Measurements from ENCODE around the gene TTLL4.

The TTLL4 gene

DNA sequence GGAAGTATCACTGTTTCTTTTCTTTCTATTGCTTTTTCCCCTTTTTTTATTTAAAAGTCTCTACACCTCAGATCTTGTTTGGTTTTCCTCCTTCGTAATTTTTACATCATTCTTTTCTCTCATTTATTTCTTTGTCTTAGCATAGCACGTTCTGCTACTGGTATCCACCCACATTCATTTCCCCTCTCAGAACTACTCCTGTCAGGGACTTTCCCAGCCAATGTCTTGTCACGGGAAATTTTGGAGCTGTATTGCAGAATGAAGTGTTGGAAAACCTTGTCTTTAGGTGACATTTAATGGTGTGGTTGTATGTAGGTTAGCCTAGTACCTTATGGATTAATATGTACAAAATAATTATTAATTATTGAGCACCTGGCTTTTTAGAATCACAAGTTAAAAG lies 34.0 kb downstream of the TTLL4 start:
- TF ChIP-seq, protein P1, sequence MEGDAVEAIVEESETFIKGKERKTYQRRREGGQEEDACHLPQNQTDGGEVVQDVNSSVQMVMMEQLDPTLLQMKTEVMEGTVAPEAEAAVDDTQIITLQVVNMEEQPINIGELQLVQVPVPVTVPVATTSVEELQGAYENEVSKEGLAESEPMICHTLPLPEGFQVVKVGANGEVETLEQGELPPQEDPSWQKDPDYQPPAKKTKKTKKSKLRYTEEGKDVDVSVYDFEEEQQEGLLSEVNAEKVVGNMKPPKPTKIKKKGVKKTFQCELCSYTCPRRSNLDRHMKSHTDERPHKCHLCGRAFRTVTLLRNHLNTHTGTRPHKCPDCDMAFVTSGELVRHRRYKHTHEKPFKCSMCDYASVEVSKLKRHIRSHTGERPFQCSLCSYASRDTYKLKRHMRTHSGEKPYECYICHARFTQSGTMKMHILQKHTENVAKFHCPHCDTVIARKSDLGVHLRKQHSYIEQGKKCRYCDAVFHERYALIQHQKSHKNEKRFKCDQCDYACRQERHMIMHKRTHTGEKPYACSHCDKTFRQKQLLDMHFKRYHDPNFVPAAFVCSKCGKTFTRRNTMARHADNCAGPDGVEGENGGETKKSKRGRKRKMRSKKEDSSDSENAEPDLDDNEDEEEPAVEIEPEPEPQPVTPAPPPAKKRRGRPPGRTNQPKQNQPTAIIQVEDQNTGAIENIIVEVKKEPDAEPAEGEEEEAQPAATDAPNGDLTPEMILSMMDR (IDR thresholded peaks at IDR 0.05; ENCODE audit: low read depth, low read length) = no peak

DNA sequence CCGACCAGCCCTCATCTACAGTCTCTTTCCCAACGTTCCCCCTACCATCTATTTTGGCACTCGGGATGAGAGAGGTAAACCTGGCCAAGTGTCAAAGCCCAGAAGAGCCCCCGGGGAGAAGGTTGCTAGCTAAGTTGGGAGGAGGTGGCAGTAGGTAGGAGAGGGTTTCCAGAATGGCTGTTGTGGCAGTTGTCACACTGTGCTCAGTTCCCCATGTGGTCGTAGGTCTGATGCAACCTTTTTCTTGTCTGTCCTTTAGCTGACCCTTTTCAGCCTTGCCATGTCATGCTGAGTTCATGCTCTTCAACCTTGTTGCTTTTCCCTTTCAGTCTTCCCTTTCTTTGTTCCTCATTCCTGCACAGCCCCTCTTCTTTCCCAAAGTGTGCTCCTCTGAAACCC lies 34.5 kb downstream of the TTLL4 start:
- DNase-seq (ENCODE audit: extremely low read depth, low read depth) = no peak
- TF ChIP-seq, protein P1 (IDR thresholded peaks at IDR 0.05; ENCODE audit: low read depth, low read length) = no peak

More for the DNA sequence above, 34.0 kb downstream of the TTLL4 start:
- DNase-seq (ENCODE audit: extremely low read depth, low read depth) = no peak

GRCh38 chr2:218745559-218746469 lies 35.2 kb downstream of the TTLL4 start:
- TF ChIP-seq, protein P1 (IDR thresholded peaks at IDR 0.05; ENCODE audit: low read depth, low read length) = no peak
- no peak for DNase-seq (ENCODE audit: extremely low read depth, low read depth)

- TF ChIP-seq, protein P1 (IDR thresholded peaks at IDR 0.05; ENCODE audit: low read depth, low read length) = no peak
- DNase-seq (ENCODE audit: extremely low read depth, low read depth) = no peak
Measured at GRCh38 chr2:218746470-218746795, 35.8 kb downstream of the TTLL4 start.

DNA sequence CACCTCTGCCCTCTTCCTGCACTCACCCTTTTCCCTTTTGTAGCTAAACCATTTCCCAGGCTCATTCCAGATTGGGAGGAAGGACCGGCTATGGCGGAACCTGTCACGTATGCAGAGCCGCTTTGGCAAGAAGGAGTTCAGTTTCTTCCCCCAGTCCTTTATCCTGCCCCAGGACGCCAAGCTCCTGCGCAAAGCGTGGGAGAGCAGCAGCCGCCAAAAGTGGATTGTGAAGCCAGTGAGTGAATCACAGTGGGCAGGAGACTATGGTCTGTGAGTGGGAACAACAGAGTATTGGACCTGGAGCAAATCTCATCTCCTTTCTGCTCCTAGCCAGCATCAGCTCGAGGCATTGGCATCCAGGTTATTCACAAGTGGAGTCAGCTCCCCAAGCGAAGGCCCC lies 36.3 kb downstream of the TTLL4 start:
- no peak for DNase-seq (ENCODE audit: extremely low read depth, low read depth)
- TF ChIP-seq, protein P1 (IDR thresholded peaks at IDR 0.05; ENCODE audit: low read depth, low read length) = no peak

GRCh38 chr2:218748741-218749441 lies 38.3 kb downstream of the TTLL4 start:
- no peak for DNase-seq (ENCODE audit: extremely low read depth, low read depth)
- TF ChIP-seq, protein P1 (IDR thresholded peaks at IDR 0.05; ENCODE audit: low read depth, low read length) = no peak

- no peak for DNase-seq (ENCODE audit: extremely low read depth, low read depth)
- TF ChIP-seq, protein P1 (IDR thresholded peaks at IDR 0.05; ENCODE audit: low read depth, low read length) = no peak
Measured at GRCh38 chr2:218754201-218754600, 43.6 kb downstream of the TTLL4 start.
